ENCODE measurements around the gene LRMDA. TPM values are rescaled to one million over a fixed set of nuclear protein-coding genes. Genes with fewer than 3 reads are reported as not detected.
A peak's percentile ranks its signal among the peaks of the same experiment; 100 is the strongest.

Gene LRMDA
- total RNA-seq, 1 donor from 2014 or later: 0.19 TPM

- Mint-ChIP-seq H3K27ac (ENCODE audit: unreplicated experiment) (no peak overlapping the region), H3K36me3 (ENCODE audit: unreplicated experiment) (peaks cover 19% of the 10 kb centered on the region), H3K4me1 (ENCODE audit: unreplicated experiment) (peaks cover 35% of the 10 kb centered on the region), H3K27me3 (ENCODE audit: unreplicated experiment) (peaks cover 33% of the 10 kb centered on the region), H3K9me3 (ENCODE audit: unreplicated experiment) (no peaks in the 10 kb centered on the region), H3K4me3 (ENCODE audit: unreplicated experiment) (peak overlapping the region; percentile 94)
- peak; percentile 89 for DNase-seq (ENCODE audit: extremely low spot score, unreplicated experiment)
- TF ChIP-seq, protein P1, sequence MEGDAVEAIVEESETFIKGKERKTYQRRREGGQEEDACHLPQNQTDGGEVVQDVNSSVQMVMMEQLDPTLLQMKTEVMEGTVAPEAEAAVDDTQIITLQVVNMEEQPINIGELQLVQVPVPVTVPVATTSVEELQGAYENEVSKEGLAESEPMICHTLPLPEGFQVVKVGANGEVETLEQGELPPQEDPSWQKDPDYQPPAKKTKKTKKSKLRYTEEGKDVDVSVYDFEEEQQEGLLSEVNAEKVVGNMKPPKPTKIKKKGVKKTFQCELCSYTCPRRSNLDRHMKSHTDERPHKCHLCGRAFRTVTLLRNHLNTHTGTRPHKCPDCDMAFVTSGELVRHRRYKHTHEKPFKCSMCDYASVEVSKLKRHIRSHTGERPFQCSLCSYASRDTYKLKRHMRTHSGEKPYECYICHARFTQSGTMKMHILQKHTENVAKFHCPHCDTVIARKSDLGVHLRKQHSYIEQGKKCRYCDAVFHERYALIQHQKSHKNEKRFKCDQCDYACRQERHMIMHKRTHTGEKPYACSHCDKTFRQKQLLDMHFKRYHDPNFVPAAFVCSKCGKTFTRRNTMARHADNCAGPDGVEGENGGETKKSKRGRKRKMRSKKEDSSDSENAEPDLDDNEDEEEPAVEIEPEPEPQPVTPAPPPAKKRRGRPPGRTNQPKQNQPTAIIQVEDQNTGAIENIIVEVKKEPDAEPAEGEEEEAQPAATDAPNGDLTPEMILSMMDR (IDR thresholded peaks at IDR 0.05): peak; percentile 73
These were observed 31.8 kb upstream of the LRMDA start for GRCh38 chr10:75399461-75400162.

- Mint-ChIP-seq H3K9me3 (ENCODE audit: unreplicated experiment) (no peaks in the 10 kb centered on the region), H3K27me3 (ENCODE audit: unreplicated experiment) (peaks cover 27% of the 10 kb centered on the region), H3K27ac (ENCODE audit: unreplicated experiment) (peak overlapping the region; percentile 70), H3K4me3 (ENCODE audit: unreplicated experiment) (peak overlapping the region; percentile 94), H3K36me3 (ENCODE audit: unreplicated experiment) (peaks cover 13% of the 10 kb centered on the region), H3K4me1 (ENCODE audit: unreplicated experiment) (peaks cover 34% of the 10 kb centered on the region)
- no peak for DNase-seq (ENCODE audit: extremely low spot score, unreplicated experiment)
- TF ChIP-seq, protein P1 (IDR thresholded peaks at IDR 0.05): no peak
These were observed 31.2 kb upstream of the LRMDA start for GRCh38 chr10:75400163-75400770.

- H3K4me3 Mint-ChIP-seq (ENCODE audit: unreplicated experiment): peak overlapping the region; percentile 94
- peaks cover 32% of the 10 kb centered on the region for H3K27me3 Mint-ChIP-seq (ENCODE audit: unreplicated experiment)
- peak overlapping the region; percentile 70 for H3K27ac Mint-ChIP-seq (ENCODE audit: unreplicated experiment)
- TF ChIP-seq, protein P1 (IDR thresholded peaks at IDR 0.05): no peak
- no peaks in the 10 kb centered on the region for H3K9me3 Mint-ChIP-seq (ENCODE audit: unreplicated experiment)
- peak; percentile 88 for DNase-seq (ENCODE audit: extremely low spot score, unreplicated experiment)
- peaks cover 35% of the 10 kb centered on the region for H3K4me1 Mint-ChIP-seq (ENCODE audit: unreplicated experiment)
- H3K36me3 Mint-ChIP-seq (ENCODE audit: unreplicated experiment): peaks cover 13% of the 10 kb centered on the region
These were observed 30.5 kb upstream of the LRMDA start for GRCh38 chr10:75400771-75401568.

DNA sequence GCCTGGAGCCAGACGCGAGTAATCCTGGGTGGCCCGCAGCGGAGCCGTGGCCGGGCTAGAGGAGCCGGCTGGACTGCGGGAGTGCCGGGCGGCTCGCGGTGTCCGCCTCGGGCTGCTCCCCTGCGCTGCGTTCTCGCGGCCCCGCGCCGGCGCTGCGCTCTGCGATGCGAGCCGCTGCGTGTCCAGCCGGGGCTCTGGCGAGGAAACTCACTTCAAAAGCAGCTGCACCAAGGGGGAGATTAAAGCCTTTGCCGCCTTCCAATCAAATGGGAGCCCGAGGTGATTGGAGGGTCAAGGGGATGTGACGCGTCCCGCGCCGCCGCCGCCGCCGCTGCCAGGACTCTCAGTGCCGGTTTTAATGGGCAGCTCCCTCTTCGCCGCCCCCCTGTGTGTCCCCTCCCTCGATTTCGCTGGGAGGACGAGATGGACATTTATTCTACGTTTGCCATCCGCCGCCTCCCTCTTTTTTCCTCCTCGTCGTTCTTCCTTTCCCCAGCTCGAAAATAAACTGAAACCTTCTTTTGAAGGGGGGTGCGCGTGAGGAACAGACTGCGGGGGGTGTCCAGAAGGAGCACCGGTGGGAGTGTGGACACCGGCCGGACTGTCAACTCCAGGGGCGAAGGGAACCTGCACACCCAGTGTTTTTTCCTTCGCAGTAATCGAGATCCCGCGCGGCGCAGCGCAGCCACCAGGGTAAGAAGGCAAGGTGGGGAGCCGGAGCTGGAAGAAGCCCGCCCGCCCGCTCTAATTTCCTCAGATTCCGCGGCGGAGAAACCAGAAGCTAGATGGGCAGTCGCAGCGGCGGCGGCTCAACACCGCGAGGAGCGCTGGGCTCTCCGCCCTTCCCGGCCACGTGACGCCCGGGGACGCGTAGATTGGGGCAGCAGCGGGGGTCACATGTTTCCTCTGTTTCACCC, 29.6 kb upstream of the LRMDA start, which contains the start of gene ZNF503:
TSS of gene ZNF503 (minus strand) at position 196 of the 917 bp plus-strand sequence. CDS start 345 bp downstream, outside the sequence.
- TF ChIP-seq, protein P1 (IDR thresholded peaks at IDR 0.05): peak; percentile 33
- H3K27me3 Mint-ChIP-seq (ENCODE audit: unreplicated experiment): peaks cover 39% of the 10 kb centered on the region
- H3K36me3 Mint-ChIP-seq (ENCODE audit: unreplicated experiment): peaks cover 13% of the 10 kb centered on the region
- peak; percentile 98 for DNase-seq (ENCODE audit: extremely low spot score, unreplicated experiment)
- H3K9me3 Mint-ChIP-seq (ENCODE audit: unreplicated experiment): no peaks in the 10 kb centered on the region
- peak within 1 kb of the TSS; percentile 94 for H3K4me3 Mint-ChIP-seq (ENCODE audit: unreplicated experiment)
- peak within 1 kb of the TSS; percentile 96 for H3K27ac Mint-ChIP-seq (ENCODE audit: unreplicated experiment)
- peaks cover 35% of the 10 kb centered on the region for H3K4me1 Mint-ChIP-seq (ENCODE audit: unreplicated experiment)
